Measurements from ENCODE around the gene MAPK13.

Gene MAPK13

DNA sequence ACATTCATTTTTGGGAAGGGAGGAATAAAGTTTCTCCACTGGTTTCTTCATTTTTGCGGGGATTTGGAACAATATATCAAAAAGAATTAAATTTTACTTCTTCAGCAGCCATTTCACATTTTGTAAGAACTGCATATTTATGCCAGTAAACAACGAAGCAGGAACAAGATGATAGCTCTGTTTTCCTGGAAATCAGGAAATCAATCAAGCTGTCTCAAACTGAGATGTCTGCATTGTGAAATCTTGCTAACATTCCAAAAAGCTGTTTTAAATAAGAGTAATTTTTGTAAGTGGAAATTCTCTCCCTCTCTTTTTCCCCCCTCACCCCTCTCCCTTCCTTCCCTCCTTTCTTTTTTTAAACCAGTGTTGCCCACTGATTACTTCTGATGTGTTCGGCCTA lies 20.0 kb downstream of the MAPK13 start:
- Histone ChIP-seq H3K4me2 (no peak overlapping the region), H3K36me3 (ENCODE audit: insufficient read depth) (no peaks in the 10 kb centered on the region), H3K4me3 (IDR thresholded peaks at IDR 0.05; ENCODE audit: insufficient read depth, low read depth, low read length) (no peak overlapping the region), H3K9ac (no peak overlapping the region), H3K27me3 (ENCODE audit: insufficient read depth, low read depth) (no peaks in the 10 kb centered on the region), H4K20me1 (ENCODE audit: insufficient read depth) (no peaks in the 10 kb centered on the region), H3K79me2 (ENCODE audit: insufficient read depth, low read depth) (no peaks in the 10 kb centered on the region), H3K4me1 (ENCODE audit: low read depth, poor library complexity, severe bottlenecking) (no peaks in the 10 kb centered on the region), H3K27ac (no peak overlapping the region), H2AFZ (ENCODE audit: low read depth) (no peak overlapping the region)
- TF ChIP-seq, protein P1, sequence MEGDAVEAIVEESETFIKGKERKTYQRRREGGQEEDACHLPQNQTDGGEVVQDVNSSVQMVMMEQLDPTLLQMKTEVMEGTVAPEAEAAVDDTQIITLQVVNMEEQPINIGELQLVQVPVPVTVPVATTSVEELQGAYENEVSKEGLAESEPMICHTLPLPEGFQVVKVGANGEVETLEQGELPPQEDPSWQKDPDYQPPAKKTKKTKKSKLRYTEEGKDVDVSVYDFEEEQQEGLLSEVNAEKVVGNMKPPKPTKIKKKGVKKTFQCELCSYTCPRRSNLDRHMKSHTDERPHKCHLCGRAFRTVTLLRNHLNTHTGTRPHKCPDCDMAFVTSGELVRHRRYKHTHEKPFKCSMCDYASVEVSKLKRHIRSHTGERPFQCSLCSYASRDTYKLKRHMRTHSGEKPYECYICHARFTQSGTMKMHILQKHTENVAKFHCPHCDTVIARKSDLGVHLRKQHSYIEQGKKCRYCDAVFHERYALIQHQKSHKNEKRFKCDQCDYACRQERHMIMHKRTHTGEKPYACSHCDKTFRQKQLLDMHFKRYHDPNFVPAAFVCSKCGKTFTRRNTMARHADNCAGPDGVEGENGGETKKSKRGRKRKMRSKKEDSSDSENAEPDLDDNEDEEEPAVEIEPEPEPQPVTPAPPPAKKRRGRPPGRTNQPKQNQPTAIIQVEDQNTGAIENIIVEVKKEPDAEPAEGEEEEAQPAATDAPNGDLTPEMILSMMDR (conservative IDR thresholded peaks at IDR 0.05; ENCODE audit: low read depth, low read length): no peak

DNA sequence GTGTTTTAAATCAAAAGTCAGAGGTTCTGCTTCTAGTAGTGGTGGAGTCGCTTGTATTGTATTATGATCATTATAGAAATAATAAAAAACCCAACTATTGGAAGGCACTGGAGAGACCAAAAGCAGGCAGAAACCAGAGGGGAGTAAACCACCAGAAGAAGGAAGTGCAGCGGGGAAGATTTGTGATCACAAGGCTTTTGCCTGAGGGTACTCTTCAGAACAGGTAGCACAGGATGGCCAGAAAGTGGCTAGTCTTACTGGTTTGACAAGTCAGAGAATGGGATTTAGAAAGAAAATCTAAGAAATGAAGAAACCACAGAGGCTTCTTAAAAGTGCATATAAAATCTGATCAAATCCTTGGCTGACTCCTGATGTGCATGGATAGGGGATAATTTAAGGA lies 24.0 kb downstream of the MAPK13 start:
- Histone ChIP-seq H3K9ac (no peak overlapping the region), H3K4me2 (no peak overlapping the region), H4K20me1 (ENCODE audit: insufficient read depth) (no peaks in the 10 kb centered on the region), H2AFZ (ENCODE audit: low read depth) (no peak overlapping the region), H3K27me3 (ENCODE audit: insufficient read depth, low read depth) (no peaks in the 10 kb centered on the region), H3K4me3 (IDR thresholded peaks at IDR 0.05; ENCODE audit: insufficient read depth, low read depth, low read length) (no peak overlapping the region), H3K79me2 (ENCODE audit: insufficient read depth, low read depth) (no peaks in the 10 kb centered on the region), H3K27ac (no peak overlapping the region), H3K4me1 (ENCODE audit: low read depth, poor library complexity, severe bottlenecking) (no peaks in the 10 kb centered on the region), H3K36me3 (ENCODE audit: insufficient read depth) (no peaks in the 10 kb centered on the region)
- TF ChIP-seq, protein P1 (conservative IDR thresholded peaks at IDR 0.05; ENCODE audit: low read depth, low read length): no peak

DNA sequence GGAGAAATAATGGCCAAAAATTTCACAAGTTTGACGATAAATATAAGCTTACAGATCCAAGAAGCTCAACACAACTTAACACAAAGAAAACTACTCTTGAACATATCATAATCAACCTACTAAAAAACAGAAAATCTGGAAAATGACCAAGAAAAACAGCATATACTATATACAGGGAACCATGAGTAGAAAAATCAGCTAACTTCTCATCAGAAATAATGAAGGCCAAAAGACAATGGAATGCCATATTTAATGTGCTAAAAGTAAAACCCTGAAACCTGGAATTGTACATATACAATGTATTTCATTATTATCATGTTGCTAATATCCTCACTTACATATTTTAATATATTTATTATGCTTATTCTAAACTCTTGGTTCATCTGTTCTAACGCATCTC lies 25.3 kb downstream of the MAPK13 start:
- no peak overlapping the region for H3K27ac ChIP-seq
- TF ChIP-seq, protein P1 (conservative IDR thresholded peaks at IDR 0.05; ENCODE audit: low read depth, low read length): no peak
- H2AFZ ChIP-seq (ENCODE audit: low read depth): no peak overlapping the region
- no peaks in the 10 kb centered on the region for H4K20me1 ChIP-seq (ENCODE audit: insufficient read depth)
- H3K4me3 ChIP-seq (IDR thresholded peaks at IDR 0.05; ENCODE audit: insufficient read depth, low read depth, low read length): no peak overlapping the region
- H3K9ac ChIP-seq: no peak overlapping the region
- H3K36me3 ChIP-seq (ENCODE audit: insufficient read depth): no peaks in the 10 kb centered on the region
- no peaks in the 10 kb centered on the region for H3K79me2 ChIP-seq (ENCODE audit: insufficient read depth, low read depth)
- no peak overlapping the region for H3K4me2 ChIP-seq
- H3K4me1 ChIP-seq (ENCODE audit: low read depth, poor library complexity, severe bottlenecking): no peaks in the 10 kb centered on the region
- no peaks in the 10 kb centered on the region for H3K27me3 ChIP-seq (ENCODE audit: insufficient read depth, low read depth)

DNA sequence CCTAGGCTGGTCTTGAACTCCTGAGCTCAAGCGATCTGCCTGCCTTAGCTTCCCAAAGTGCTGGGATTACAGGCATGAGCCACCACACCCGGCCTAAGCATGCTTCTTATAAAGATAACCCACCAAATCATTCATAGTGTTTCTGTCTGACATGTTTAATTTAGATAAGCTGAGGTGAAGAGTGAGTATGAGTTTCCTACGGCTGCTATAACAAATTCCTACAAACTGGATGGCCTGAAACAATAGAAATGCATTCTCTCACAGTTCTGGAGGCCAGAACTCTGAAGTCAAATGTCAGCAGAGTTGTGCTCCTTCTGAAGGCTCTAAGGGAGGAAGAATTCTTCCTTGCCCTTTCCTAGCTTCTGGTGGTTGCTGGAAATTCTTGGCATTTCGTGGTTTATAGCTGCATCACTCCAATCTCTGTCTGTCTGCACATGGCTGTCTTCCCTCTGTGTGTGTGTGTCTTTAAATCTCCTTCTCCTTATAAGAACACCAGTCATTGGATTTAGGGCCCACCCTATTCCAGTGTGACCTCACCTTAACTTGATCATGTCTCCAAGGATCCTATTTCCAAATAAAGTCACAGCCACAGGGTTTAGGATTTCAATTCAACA lies 29.9 kb downstream of the MAPK13 start:
- no peaks in the 10 kb centered on the region for H3K79me2 ChIP-seq (ENCODE audit: insufficient read depth, low read depth)
- no peak overlapping the region for H3K27ac ChIP-seq
- no peak overlapping the region for H2AFZ ChIP-seq (ENCODE audit: low read depth)
- no peaks in the 10 kb centered on the region for H3K4me1 ChIP-seq (ENCODE audit: low read depth, poor library complexity, severe bottlenecking)
- no peak overlapping the region for H3K4me2 ChIP-seq
- H3K27me3 ChIP-seq (ENCODE audit: insufficient read depth, low read depth): no peaks in the 10 kb centered on the region
- no peaks in the 10 kb centered on the region for H4K20me1 ChIP-seq (ENCODE audit: insufficient read depth)
- TF ChIP-seq, protein P1 (conservative IDR thresholded peaks at IDR 0.05; ENCODE audit: low read depth, low read length): no peak
- H3K9ac ChIP-seq: no peak overlapping the region
- no peaks in the 10 kb centered on the region for H3K36me3 ChIP-seq (ENCODE audit: insufficient read depth)
- H3K4me3 ChIP-seq (IDR thresholded peaks at IDR 0.05; ENCODE audit: insufficient read depth, low read depth, low read length): no peak overlapping the region
